Measurements from ENCODE around the gene KCNQ2.

The KCNQ2 gene

DNA sequence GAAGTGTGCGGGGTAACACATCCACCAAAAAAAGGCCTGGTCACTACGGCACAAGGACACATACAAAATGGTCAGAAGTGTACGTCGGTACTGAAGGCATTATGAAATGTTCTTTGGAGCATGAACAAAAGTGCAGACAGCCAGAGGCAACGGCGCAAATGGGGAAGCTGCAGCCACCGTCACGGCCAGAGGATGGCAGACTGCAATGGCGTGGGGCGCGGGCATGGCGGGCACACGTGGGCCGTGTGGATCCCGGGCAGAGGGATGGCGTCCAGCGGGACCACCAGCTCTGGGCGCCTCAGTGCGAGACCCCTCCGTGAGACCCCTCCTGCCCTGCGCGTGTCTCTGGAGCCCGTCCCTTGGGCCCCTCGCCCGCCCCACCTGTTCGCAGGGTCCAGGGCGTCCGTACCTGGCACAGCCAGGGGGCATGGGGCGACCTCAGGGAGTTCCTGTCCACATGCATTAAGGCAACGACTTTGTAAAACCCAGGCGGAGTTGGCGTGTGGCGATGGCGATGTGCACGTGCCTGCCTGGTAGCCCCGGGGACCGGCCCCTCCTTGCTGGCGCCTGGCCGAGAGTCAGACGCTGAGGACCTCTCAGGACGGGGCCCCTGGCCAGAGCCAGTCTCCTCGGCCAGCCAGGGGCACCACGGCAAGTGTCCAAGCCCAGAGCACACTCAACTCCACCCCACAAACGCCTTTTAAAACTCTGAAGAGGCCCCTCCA, 71.8 kb downstream of the KCNQ2 start:
- no peak for DNase-seq

DNA sequence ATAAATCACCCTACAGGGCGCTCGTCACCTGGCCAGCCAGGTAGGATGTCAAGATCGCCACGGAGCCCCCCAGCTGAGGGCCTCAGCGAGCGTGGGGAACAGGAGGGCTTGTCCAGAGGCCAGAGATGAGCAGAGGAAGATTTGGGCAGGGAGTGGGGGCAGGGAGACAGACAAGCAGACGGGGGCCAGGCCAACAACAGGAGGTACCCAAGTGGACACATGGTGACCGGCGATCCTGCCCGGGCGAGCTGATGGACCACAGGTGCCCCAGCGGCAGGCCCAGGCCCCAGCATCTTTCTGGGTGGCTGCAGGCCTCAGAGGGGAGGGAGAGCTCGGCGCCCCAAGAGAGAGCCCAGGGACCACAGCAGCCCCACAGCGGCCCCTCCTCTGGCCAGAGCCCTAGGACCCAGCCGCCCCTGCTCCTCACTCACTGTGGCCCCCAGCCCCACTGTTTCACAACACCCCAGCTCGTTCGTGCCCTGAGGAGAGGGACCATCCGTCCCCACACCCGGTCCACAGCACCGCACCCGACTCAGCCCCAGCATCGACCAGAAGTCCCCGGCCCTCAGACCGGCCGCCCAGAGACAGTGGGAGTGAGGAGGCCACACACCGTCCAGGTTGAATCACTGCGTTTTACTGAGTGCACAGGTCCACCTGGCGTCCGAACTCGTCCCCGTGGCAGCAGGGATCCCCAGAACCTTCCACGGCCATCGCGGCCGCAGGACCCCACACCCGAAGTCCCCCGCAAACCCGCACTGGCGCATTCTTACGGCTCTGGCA, 72.7 kb downstream of the KCNQ2 start:
- no peak for DNase-seq

DNA sequence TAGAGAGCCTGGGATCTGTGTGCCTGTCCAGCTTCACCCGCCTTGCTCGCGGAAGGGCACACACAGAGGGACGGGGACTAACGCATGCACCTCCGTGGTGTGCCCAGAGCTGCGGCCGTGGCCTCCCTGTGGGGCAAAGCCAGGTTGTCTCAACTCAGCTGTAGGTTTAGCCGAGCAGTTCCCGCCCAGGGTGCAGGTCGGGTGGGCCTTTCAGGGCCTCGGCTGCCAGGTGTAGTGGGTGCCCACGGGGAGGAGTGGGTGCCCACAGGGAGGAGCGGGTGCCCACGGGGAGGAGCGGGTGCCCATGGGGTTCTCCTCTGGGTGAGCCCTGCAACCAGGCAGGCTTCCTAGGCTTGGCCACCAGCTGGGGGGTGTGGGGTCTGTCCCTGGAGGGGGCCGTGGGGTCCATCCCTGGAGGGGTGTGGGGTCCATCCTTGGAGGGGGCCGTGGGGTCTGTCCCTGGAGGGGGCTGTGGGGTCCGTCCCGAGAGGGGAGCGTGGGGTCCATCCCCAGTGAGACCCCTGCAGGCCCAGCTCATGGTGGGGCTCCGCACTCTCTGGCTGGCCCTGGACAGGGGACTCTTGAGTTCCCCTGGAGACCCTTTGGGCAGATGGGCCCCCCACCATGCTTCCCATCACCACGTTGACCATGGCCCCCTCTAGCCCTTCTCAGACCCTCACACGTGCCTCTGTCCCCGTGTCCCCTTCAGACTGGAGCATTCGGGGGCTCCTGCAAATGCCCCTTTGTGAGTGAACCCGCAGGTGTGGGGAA, 73.5 kb downstream of the KCNQ2 start:
- no peak for DNase-seq

DNA sequence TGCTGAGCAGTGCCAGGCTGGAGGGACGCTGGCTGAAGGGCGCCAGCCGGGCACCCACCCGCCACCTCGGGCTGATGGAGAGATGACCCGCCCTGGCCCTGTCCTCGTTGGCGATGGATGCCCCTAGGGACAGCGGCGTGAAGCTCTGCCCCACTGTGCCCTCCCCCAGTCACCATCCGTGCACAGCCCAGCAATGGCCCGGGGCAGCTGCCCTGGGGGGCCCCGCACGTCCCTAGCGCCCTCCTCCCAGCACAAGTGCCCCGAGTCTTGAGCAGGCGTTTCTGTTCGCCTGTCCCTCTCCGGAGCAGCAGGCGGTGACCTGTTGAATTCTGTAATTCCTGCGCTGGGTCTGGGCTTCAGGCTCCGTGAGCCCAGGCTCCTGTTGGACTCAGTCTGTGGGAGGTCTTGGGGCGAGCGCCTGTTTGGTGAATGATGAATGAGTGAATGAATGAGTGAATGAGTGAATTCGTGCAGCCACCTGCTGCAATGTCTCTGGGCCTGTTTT, 74.5 kb downstream of the KCNQ2 start:
- DNase-seq = no peak

DNA sequence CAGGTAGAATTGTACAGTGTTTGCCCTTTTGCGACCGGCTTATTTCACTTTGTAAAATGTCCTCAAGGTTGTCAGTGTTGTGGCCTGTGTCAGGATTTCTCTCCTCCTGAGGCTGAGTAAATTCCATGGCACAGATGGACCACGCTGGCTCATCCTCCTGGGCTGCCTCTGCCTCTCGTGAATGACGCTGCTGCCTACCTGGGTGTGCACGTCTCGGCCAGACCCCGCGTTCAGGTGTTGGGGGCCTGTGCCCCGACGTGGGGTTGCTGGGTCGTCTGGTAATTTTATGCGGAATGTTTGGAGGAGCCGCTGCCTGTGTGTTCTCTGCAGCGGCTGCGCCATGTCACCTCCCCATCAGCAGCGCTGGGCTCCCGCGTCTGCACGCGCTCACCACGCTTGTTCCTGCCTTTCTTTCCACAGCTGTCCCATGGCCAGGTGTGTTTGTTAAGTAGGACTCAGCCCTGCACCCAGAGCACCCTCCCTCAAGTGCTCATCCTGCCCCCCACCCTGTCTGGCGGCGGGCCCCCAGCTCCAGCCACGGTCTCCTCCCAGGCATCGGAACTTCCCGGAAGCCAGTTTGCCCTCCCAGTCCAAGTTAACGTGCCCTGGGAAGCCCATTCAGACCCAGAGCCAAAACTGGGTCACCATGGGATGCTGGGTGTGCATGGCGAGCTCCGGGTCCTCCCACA, 75.2 kb downstream of the KCNQ2 start:
- no peak for DNase-seq

DNA sequence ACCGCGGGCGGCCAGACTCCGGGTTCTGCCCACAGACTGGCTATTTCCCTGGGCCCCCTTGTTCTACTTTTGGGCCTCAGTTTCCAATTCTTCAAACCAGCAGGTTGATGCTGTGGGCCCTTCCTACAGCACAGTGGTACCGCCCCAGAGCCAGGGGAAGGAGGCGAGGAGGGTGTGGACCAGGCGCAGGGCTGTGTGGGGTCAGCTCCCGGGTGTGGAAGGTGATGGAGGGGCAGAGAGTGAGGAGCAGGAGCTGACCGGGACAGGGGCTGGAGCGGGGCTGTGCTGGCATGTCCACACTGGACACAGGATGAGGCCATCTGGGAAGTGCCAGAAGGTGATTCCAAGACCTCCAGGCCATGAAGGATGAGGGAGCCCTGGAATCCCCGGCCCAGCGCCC, 76.2 kb downstream of the KCNQ2 start:
- DNase-seq = no peak

DNA sequence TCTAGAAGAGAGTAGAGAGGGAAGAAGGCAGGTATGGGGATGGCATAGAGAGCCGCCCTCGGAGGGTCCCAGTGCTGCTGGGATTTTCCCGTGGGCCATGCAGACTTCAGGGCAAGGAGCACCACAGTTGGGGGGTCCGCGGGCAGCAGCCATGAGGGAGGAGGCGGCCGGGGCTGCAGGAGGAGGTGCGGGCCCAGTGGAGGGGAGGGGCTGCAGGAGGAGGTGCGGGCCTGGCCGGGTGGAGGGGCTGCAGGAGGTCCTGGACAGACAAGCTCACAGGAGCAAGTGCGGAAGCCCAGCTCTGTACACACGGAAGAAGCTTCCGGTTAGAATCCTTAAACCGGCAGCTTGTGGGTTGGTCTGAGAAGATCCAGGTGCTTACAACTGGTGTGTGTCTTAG, 76.7 kb downstream of the KCNQ2 start:
- no peak for DNase-seq

DNA sequence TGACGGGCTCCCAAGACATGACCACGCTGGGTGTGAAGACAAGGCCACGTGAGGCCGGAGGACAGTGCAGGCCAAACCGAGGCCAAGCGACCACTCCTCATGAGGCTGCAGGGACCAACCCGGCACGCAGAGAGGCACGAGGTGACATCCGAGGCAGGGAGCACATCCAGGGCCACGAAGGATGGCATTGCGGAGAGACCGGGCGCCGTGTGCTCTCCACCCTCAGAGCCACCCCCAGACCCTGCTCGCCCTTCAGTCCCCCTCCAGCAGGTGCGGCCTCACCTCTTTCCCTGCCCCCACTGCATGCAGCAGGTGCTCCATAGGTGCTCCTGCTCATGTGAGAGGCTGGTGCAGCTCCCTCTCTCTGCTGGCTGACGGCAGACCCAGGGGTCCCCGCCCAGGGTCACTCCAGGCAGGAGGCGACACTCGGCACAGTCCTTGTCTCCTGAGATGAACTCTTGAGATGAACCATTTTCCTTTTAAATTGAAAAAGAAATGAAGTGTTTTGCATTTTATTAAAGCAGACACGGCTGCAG, 77.5 kb downstream of the KCNQ2 start:
- DNase-seq = no peak

DNA sequence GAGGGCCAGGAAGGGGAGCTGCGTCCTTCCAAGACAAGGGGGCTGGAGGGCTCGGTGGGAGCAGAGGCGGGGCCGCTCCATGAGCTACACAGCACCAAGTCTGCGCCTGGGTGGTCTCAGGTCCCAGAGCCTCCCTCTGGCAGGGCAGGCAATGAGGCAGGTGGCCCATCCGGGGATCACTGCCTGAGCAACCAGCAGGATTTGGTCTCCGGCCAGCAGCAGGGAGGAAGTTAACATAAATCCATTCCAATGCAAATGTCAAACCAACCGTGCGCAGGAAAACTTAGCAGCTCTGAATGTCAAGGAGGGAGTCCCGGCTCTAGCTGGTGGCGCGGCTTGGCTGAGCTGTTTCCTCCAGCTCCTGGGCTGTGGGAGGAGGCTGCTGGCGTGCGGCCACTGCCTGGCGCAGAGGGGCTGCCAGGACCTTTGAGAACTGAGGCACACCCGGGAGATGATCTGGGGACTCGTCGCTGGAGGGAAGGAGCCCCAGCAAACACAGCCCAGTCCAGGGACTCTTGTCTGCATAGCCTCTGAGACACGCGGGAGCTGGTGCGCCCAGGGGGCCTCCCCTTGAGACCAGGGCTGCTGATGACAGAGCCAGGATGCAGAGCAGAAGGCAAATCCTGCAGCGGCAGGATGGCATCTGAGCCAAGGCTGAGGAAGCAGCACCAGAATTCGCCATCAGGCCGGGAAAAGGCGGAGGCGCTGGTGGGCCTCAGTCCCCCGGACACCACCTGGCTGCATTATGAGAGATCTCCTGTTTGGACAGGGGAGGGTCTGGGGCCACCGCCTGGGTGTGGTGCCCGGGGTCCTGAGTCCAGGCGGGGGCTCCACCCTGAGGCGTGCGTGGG, 78.2 kb downstream of the KCNQ2 start:
- DNase-seq = no peak

DNA sequence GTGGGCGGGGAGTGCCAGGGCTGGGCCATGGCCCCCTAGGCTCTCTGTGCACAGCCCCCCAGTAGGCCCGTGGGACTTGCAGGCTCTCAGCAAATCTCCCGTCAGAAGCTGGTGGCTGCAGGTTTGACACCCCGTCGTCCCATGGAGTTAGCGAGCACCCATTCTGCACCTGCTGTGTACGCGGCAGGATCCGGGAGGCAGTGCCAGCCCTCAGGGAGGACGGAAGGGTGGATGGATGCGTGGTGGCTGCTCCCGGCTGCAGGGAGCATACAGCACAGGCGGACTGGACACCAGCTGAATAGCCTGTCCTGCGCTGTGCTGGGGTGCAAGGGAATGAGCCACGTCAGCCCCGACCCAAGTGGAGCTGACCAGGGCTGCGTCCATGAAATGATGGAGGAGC, 78.9 kb downstream of the KCNQ2 start:
- no peak for DNase-seq

DNA sequence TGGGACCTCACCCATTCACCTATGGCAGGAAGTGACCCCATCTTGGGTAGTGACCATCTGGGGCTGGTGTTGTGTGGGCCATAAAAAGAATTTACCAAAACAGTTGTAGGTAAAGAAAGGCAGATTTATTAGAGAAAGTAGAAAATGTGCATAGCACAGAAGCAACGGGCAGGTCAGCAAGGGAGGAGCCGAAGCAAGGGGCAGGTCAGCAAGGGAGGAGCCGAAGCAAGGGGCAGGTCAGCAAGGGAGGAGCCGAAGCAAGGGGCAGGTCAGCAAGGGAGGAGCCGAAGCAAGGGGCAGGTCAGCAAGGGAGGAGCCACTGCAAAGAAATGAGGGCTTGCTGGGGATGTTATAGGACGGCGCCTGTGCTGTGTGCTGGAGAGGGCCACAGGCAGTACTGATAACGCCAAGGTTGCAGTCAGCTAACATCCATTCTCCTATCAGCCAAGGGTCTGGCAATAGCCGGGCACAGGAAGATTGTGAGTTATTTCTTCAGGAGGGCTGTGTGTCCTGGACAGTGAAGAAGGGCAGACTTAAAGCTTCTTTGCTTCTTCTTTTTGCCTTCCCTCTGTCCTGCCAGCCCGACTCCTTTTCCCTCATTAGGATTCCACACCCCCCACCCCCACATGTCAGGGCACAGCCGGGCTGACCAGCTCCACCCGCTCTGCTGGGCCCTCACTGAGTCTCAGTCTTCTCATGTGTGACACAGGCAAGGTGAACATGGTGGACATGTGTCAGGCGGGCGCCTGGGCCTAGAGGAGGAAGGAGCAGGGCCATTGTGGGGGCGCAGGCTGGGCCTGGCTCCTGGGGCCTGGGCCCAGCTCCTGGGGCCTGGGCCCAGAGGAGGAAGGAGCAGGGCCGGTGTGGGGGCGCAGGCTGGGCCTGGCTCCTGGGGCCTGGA, 79.7 kb downstream of the KCNQ2 start:
- DNase-seq = no peak

DNA sequence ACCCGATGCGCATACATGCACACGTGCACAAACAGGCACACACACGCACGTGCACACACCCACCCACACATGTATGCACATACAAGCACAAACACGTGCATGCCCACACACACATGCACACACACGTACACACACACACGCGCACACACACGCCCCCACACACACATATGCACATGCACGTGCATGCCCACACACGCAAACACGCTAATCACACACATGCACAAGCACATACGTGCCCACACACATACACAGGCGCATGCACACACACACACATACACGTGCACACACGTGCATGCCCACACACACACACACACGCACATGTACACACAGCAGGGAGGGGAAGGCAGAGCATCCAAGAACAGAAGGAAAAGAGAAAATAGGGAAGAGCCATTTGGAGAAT, 84.5 kb downstream of the KCNQ2 start:
- DNase-seq = no peak

DNA sequence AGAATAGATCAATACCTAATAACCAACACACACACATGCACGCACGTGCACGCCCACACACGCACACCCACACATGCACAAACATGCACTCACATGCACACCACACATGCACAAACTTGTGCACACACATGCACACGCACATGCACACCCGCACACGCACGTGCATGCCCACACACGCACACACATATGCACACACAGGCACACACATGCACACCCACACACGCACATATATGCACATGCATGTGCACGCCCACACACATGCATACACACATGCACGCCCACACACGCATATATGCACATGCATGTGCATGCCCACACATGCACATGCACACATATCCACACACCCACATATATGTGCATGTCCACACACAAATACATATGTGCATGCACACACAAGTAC, 85.1 kb downstream of the KCNQ2 start:
- DNase-seq = no peak

DNA sequence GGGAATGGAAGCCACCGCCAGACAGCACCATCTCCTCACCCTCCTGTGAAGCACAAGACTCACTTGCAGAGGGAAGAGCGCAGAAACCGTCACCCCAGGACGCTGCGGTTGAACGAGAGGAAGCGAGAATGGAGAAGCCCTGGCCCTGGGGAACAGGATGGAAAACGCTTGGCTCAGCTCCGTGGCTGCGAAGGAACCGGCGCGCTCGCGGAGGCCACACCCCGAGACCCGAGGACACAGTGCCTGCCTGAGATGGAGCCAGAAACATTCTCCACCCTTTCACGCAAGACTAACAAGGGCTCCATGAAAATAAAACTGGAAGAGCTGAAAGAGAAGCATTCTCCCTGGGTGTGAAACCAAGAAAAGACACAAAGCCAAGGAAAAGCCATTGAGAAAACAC, 86.0 kb downstream of the KCNQ2 start:
- DNase-seq = no peak

DNA sequence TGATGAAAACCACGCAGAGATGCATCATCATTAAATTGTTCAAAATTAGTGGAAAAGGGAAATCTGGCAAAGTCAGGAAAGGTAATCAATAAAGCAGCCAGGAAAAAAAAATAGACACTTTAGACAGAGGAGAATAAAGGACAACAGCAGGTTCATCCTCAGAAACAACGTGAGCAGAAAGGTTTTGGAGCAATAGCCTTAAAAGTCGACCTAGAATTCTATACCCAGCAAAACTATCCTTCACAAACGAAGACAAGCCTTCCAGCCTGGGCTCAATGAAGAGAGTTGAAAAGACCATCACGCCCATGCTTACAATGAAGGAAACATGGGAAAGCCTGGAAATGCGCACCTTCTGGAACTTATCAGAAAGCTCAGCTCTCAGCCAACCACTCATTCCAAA, 86.6 kb downstream of the KCNQ2 start:
- no peak for DNase-seq

DNA sequence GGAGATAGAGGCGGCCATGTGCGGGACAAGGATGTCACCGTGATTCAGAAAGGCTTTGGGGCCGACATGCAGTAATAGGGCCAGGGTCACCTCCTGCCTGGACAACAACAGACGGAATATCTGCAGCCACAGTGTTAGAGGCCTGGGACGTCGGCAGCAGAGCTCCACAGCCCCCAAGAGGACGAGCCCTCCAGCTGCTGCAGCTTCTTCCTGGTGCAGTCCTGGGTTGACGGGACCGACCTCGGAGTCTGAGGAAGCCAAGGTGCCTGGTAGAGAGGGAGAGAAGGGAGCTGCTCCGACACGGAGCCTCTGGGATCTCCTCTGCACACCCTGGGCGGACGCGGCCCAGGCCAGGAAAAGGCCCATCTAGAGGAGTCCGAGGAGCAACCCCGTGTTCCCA, 88.1 kb downstream of the KCNQ2 start:
- DNase-seq = no peak

DNA sequence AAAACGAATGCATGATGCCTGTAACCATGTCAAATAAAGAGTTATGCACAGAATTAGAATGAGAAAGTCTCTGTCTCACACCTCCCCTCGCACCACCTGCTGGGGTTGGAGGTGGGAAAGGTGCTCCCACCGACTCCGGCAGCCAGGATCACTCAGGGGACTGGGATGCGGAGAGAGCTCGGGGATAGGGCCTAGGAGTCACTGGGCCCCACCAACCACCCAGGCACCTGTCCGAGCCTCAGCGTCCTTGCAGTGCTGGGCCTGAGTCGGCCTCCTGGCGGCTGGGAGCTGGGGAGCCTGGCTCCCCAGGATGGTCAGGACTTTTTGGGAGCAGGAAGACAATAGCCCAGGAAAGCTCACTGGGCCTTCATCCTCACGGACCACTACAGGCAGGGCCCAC, 88.9 kb downstream of the KCNQ2 start:
- no peak for DNase-seq

DNA sequence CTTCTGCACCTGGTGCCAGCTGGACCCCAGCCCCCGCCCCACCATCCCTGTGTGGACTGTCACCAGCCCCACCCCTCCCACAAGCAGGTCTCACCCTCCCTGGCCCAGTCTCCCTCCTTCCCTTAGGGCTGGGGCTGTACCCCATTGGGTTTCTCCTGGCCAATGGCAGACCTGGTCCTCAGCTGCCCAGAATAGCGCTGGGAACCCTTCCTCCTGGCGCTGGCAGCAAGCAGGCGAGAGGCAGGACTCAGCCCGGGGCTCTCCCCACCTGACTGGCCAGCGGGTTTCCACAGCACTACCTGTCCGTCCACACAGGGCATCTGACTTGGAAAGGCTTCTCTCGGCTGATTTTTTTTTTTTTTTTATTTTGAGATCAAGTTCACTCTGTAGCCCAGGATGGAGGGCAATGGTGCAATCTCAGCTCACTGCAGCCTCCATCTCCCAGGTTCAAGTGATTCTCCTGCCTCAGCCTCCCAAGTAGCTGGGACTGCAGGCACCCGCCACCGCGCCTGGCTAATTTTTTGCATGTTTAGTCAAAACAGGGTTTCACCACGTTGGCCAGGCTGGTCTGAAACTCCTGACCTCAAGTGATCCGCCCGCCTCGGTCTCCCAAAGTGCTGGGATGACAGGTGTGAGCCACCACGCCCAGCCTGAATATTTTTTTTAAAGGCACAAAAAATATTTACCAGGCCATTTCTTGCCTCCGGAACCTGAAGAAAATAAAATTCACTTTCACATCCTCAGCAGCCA, 89.7 kb downstream of the KCNQ2 start:
- no peak for DNase-seq

DNA sequence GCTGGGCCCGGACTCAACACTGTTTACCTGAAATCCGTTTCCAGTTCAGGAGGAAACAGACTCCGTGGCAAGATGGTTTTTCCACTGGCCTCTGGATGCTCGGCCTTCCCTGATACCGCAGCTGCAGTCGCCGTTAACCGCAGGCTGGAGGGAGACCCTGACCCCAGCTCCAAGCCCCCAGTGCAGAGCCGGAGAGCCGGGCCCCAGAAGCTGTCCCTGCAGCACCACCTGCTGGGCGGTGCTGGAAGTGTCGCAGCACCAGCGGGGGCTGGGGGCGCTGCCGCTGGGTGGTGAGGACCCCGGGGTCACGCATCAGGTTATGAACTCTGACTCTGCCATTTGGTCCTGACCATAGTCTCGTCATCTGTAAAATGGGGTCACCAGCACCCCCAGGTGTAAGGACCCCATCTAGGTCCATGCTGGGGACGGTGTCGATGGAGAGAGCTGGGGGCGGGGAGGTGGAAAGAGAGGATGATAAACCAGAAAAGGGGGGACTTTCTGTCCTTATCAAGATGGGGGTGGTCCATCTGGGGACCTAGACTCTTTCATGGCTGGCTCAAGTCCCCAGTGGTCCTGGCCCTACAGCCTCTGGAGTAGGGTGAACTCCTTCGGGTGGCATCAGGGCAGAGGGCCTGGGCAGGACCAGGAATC, 90.5 kb downstream of the KCNQ2 start:
- no peak for DNase-seq

Data from SW 1271 (cell line).